NCI-H510A (cell line): ENCODE results near the gene NEK11.

ENCODE experiments used
- DNase-seq: peaks from one replicate; lab custom pipeline; 2025; lab: John Stamatoyannopoulos, UW

NEK11 gene

GRCh38 chr3:131224886-131225550 is 198.3 kb downstream of the NEK11 start:
- no peak for DNase-seq

GRCh38 chr3:131228522-131228921 is 201.8 kb downstream of the NEK11 start:
- no peak for DNase-seq

GRCh38 chr3:131231710-131232389 is 205.2 kb downstream of the NEK11 start:
- no peak for DNase-seq

- DNase-seq, result no peak
Observed at GRCh38 chr3:131232711-131233267, 206.1 kb downstream of the NEK11 start.

- no peak for DNase-seq
Observed at GRCh38 chr3:131233900-131234668, 207.4 kb downstream of the NEK11 start.

- no peak for DNase-seq
Observed at GRCh38 chr3:131236421-131236820, 209.7 kb downstream of the NEK11 start.

- DNase-seq, result no peak
Observed at GRCh38 chr3:131238496-131238895, 211.8 kb downstream of the NEK11 start.

GRCh38 chr3:131239267-131239666 is 212.6 kb downstream of the NEK11 start:
- no peak for DNase-seq

- DNase-seq, result no peak
Observed at GRCh38 chr3:131242201-131242600, 215.5 kb downstream of the NEK11 start.

GRCh38 chr3:131250466-131250865 is 223.8 kb downstream of the NEK11 start:
- DNase-seq, result no peak

GRCh38 chr3:131260525-131260924 is 233.8 kb downstream of the NEK11 start:
- DNase-seq, result no peak

GRCh38 chr3:131261104-131261503 is 234.4 kb downstream of the NEK11 start:
- no peak for DNase-seq

GRCh38 chr3:131275556-131275955 is 248.9 kb downstream of the NEK11 start:
- no peak for DNase-seq

GRCh38 chr3:131277836-131278497 is 251.3 kb downstream of the NEK11 start:
- no peak for DNase-seq

GRCh38 chr3:131279577-131279976 is 252.9 kb downstream of the NEK11 start:
- no peak for DNase-seq

- no peak for DNase-seq
Observed at GRCh38 chr3:131282379-131282778, 255.7 kb downstream of the NEK11 start.

GRCh38 chr3:131282967-131283366 is 256.3 kb downstream of the NEK11 start:
- no peak for DNase-seq

GRCh38 chr3:131283862-131284261 is 257.2 kb downstream of the NEK11 start:
- no peak for DNase-seq

GRCh38 chr3:131284302-131284701 is 257.6 kb downstream of the NEK11 start:
- no peak for DNase-seq

- DNase-seq, result no peak
Observed at GRCh38 chr3:131285456-131285855, 258.8 kb downstream of the NEK11 start.

GRCh38 chr3:131299836-131300235 is 273.2 kb downstream of the NEK11 start:
- DNase-seq, result no peak

GRCh38 chr3:131303848-131304247 is 277.2 kb downstream of the NEK11 start:
- no peak for DNase-seq
